HCT116 (cell line): Measurements from ENCODE around the gene DNLZ. TPM values are rescaled to one million over a fixed set of nuclear protein-coding genes. Genes with fewer than 3 reads are reported as not detected.

Experiments used
- ATAC-seq: fragments of 200-7000 bp; cut with Tn5 transposase; 2 replicates; pipeline ENCODE4 v1.9.1; 2020; ENCODE audit warnings: mild to moderate bottlenecking, moderate library complexity
- BruUV-seq: library from RNA; stranded (reverse); fragments of 400-500 nt; replicated peaks from 2 replicates; lab custom pipeline; 2021; lab: Mats Ljungman, UMichigan
- CTCF ChIA-PET: fragments of 300-600 bp; sonication (Branson Sonifier 250); formaldehyde crosslinking; loops from one replicate; lab custom pipeline; 2021; ENCODE audit warnings: antibody characterized with exemption; lab: Charles Lee
- POLR2A ChIA-PET: fragments of 300-600, 350-600 bp; sonication (Branson Sonifier 250); formaldehyde crosslinking; loops from one replicate; lab custom pipeline; 2021; ENCODE audit warnings: antibody characterized with exemption; lab: Charles Lee
- RAD21 ChIA-PET, 2 experiments: fragments of 300-600 bp; sonication (Branson Sonifier 250); formaldehyde crosslinking; loops; one replicate each; lab custom pipeline; 2023; ENCODE audit warnings: low total read pairs in 2 of 2; ENCODE audit not compliant: uncharacterized antibody in 2 of 2, unreplicated experiment in 2 of 2, low non-redundant PET in 1 of 2; lab: Charles Lee
- DNase-seq: peaks from one replicate; pipeline ENCODE4 v3.0.0-alpha.2; 2010; ENCODE audit warnings: low read depth, low spot score
- H2AFZ ChIP-seq: fragments of 200-600 bp; shearing (Covaris generic), sonication (generic); 2 replicates; pipeline ENCODE4 v1.6.1; 2017; ENCODE audit warnings: low read depth, mixed run types, mixed read lengths, antibody characterized with exemption, low read length; ENCODE audit not compliant: poor library complexity, severe bottlenecking
- H3K27ac ChIP-seq: 2 replicates; pipeline ENCODE4 v1.5.1; 2012; ENCODE audit warnings: low read depth, low read length
- H3K27me3 ChIP-seq: fragments of 200-600 bp; sonication (generic); 2 replicates; pipeline ENCODE4 v1.6.1; 2016; ENCODE audit warnings: mixed run types, low read length, mixed read lengths; ENCODE audit not compliant: insufficient read depth
- H3K36me3 ChIP-seq, 2 experiments: fragments of 200-500 bp in 1 of 2; fragments of 200-600 bp in 1 of 2; sonication (Bioruptor generic) in 1 of 2; sonication (generic) in 1 of 2; 2 replicates each; pipeline versions ENCODE4 v1.5.1 to v1.6.1; 2014 to 2016; ENCODE audit warnings: low read length in 2 of 2, inconsistent platforms in 1 of 2, mixed read lengths in 1 of 2, mixed run types in 1 of 2; ENCODE audit not compliant: insufficient read depth in 2 of 2, control insufficient read depth in 1 of 2
- H3K4me1 ChIP-seq, 2 experiments: fragments of 200-600 bp in 1 of 2; sonication (generic) in 1 of 2; 2 replicates each; pipeline versions ENCODE4 v1.5.1 to v1.6.1; 2012 to 2017; ENCODE audit warnings: low read length in 2 of 2, inconsistent platforms in 1 of 2, mild to moderate bottlenecking in 1 of 2, mixed read lengths in 1 of 2, mixed run types in 1 of 2, moderate library complexity in 1 of 2; ENCODE audit not compliant: insufficient read depth in 2 of 2, control insufficient read depth in 1 of 2
- H3K4me2 ChIP-seq: fragments of 200-600 bp; sonication (generic); 2 replicates; pipeline ENCODE4 v1.6.1; 2017; ENCODE audit warnings: mixed run types, low read length, mixed read lengths
- H3K4me3 ChIP-seq, 2 experiments: fragments of 200-600 bp in 1 of 2; sonication (generic) in 1 of 2; replicated peaks in 1 of 2; 2 replicates each; pipeline ENCODE4 v1.5.1; 2011 to 2016; ENCODE audit warnings: low read length in 2 of 2, control low read depth in 1 of 2, low read depth in 1 of 2, mild to moderate bottlenecking in 1 of 2, mixed read lengths in 1 of 2, mixed run types in 1 of 2
- H3K79me2 ChIP-seq: fragments of 200-600 bp; sonication (generic); 2 replicates; pipeline ENCODE4 v1.6.1; 2017; ENCODE audit warnings: mild to moderate bottlenecking, mixed run types, low read length, moderate library complexity, mixed read lengths; ENCODE audit not compliant: insufficient read depth
- H3K9ac ChIP-seq: fragments of 200-600 bp; sonication (generic); 2 replicates; pipeline ENCODE4 v1.6.1; 2016; ENCODE audit warnings: low read length, mixed read lengths
- H3K9me2 ChIP-seq: fragments of 200-600 bp; sonication (generic), shearing (Covaris generic); 2 replicates; pipeline ENCODE4 v1.6.1; 2017; ENCODE audit warnings: mixed run types, mild to moderate bottlenecking, moderate library complexity; ENCODE audit not compliant: insufficient read depth
- H3K9me3 ChIP-seq, 2 experiments: fragments of 200-500 bp in 1 of 2; fragments of 200-600 bp in 1 of 2; sonication (Bioruptor generic) in 1 of 2; sonication (generic) in 1 of 2; 2 replicates each; pipeline ENCODE4 v1.6.1; 2014 to 2017; ENCODE audit warnings: low read length in 2 of 2, mixed read lengths in 2 of 2, inconsistent platforms in 1 of 2, low read depth in 1 of 2, mild to moderate bottlenecking in 1 of 2, mixed run types in 1 of 2, moderate library complexity in 1 of 2; ENCODE audit not compliant: control insufficient read depth in 1 of 2, insufficient read depth in 1 of 2
- H4K20me1 ChIP-seq: fragments of 200-600 bp; sonication (generic), shearing (Covaris generic); 2 replicates; pipeline ENCODE4 v1.6.1; 2017; ENCODE audit warnings: mixed run types, mild to moderate bottlenecking, moderate library complexity; ENCODE audit not compliant: insufficient read depth
- EGR1 ChIP-seq: IDR thresholded peaks from 2 replicates; pipeline ENCODE4 v1.6.1; 2012; ENCODE audit warnings: low read depth
- EZH2 ChIP-seq: fragments of 200-600 bp; sonication (generic); IDR thresholded peaks from 2 replicates; pipeline ENCODE4 v1.6.1; 2017; ENCODE audit warnings: antibody characterized with exemption, mixed run types
- FOSL1 ChIP-seq: IDR thresholded peaks from 2 replicates; pipeline ENCODE4 v1.6.1; 2012; ENCODE audit warnings: low read depth
- JUND ChIP-seq: IDR thresholded peaks from 2 replicates; pipeline ENCODE4 v1.6.1; 2012
- POLR2AphosphoS5 ChIP-seq: IDR thresholded peaks from 2 replicates; pipeline ENCODE4 v1.6.1; 2011; ENCODE audit warnings: mild to moderate bottlenecking, low read depth, low read length, moderate library complexity
- RAD21 ChIP-seq: IDR thresholded peaks from 2 replicates; pipeline ENCODE4 v1.6.1; 2012; ENCODE audit warnings: low read depth, mild to moderate bottlenecking
- intact Hi-C: fragments of 100-400 bp; cut with micrococcal nuclease; formaldehyde crosslinking; loops from 2 replicates; pipeline ENCODE4 v1.10.0; 2022
- total RNA-seq: library from RNA; stranded (reverse); gene quantifications from one replicate; pipeline ENCODE4 v1.2.1, GENCODE V29; 2021; ENCODE audit not compliant: unreplicated experiment
- TF ChIP-seq, protein P1 (sequence below): IDR thresholded peaks from 2 replicates; pipeline ENCODE4 v1.6.1; 2012
- TF ChIP-seq, protein P2 (sequence below): IDR thresholded peaks from 2 replicates; pipeline ENCODE4 v1.6.1; 2012; ENCODE audit warnings: low read depth
- TF ChIP-seq, protein P3 (sequence below), 3 experiments: fragments of 200-600 bp in 1 of 3; sonication (generic) in 1 of 3; IDR thresholded peaks in 2 of 3; conservative IDR thresholded peaks in 1 of 3; 2 replicates each; pipeline ENCODE4 v1.5.1; 2012 to 2017; ENCODE audit warnings: low read depth in 2 of 3, low read length in 2 of 3, antibody characterized with exemption in 1 of 3, borderline replicate concordance in 1 of 3, control low read depth in 1 of 3, mild to moderate bottlenecking in 1 of 3, mixed read lengths in 1 of 3, mixed run types in 1 of 3, moderate library complexity in 1 of 3; ENCODE audit not compliant: insufficient read depth in 1 of 3
- TF ChIP-seq, protein P4 (sequence below): IDR thresholded peaks from 2 replicates; pipeline ENCODE4 v1.6.1; 2011; ENCODE audit warnings: mild to moderate bottlenecking, low read length, moderate library complexity; ENCODE audit not compliant: insufficient replicate concordance; ENCODE audit errors: extremely low read depth

The DNLZ gene
- total RNA-seq, 1 experiment from 2014 or later: 21.9 TPM

DNA sequence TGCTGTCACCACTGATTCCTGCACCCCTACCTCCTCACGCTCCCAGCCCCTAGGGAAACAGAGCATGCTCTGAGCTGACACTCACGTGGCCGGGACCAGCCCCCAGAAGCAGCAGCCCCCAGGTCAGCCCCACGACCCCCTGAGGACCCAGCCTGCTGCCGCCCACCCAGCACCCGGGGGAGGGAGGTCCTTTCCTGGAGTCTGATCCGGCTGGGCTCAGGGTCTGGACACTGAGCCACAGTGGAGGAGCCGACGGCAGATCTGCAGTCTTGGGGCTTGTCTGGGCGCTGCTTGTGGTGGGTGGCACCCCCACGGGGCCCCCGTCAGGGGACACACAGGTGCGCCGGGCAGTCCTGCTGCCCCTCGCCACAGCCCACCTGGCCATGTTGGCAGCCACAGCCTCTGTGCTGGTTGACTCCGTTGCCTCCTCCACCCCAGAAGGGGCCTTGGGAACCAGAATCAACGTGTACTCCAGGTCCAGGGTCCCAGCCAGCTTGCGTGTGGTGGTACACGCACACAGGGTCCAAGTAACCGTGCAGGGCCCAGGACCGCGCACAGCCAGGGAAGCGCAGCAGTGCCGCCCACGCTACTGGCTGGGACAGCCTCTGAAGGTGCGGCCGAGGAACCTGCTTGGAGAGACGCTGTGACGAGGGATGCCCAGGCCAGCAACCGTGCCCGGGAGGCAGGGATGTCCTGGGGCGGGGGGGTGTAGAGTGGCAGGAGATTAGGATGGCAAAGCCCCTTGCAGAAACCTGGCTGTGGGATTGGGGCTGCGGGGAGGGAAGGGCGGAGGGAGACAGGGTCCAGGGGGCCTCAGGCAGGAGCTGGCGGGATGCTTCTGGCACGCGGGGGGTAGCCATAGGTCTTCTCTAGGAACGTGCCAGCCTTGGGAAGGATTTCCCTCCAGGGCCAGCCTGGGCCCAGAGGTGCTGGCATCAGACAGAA lies 3.5 kb downstream of the DNLZ start:
- H2AFZ ChIP-seq: no peak overlapping the region
- no peak for ATAC-seq
- H3K9me2 ChIP-seq: no peaks in the 10 kb centered on the region
- peaks cover 16 to 23% of the 10 kb centered on the region in 2 experiments for H3K4me1 ChIP-seq
- BruUV-seq: no TSS peak
- TF ChIP-seq RAD21: no peak
- TF ChIP-seq POLR2AphosphoS5: peak; percentile 16; the same call in 1 of the 2 replicates
- no peaks in the 10 kb centered on the region; a peak in 1 of 4 replicates for H3K36me3 ChIP-seq
- ChIA-PET RAD21 (no interaction called here), CTCF (no interaction called here), POLR2A (no interaction called here)
- no peaks in the 10 kb centered on the region for H4K20me1 ChIP-seq
- no peak overlapping the region for H3K9ac ChIP-seq
- H3K4me2 ChIP-seq: no peak overlapping the region
- H3K9me3 ChIP-seq: no peaks in the 10 kb centered on the region
- H3K27me3 ChIP-seq: no peaks in the 10 kb centered on the region
- H3K79me2 ChIP-seq: no peaks in the 10 kb centered on the region
- no peak overlapping the region for H3K4me3 ChIP-seq
- H3K27ac ChIP-seq: no peak overlapping the region
- DNase-seq: no peak
- intact Hi-C loops: no loop called here

DNA sequence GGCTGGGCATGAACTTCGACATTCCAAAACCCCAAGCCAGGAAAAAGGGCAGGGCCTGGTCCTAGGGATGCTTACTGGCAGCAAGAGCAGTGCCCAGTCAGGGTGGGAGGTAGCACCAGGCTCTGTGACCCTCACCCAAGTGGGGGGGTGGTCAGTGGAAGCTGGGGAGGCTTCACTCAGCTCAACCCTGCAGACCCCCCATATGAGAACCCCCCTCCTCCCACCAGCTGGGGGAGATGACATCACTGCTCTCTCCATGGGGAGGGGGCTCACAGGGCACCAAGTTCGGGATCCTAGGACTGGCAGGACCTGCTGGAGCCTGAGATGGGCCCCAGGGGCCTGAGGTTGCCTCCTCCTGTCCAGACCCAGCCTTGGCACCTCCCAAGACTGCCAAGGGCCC lies 4.7 kb downstream of the DNLZ start:
- Histone ChIP-seq H3K4me1 (peaks cover 15 to 31% of the 10 kb centered on the region in 2 experiments), H3K9ac (no peak overlapping the region), H4K20me1 (no peaks in the 10 kb centered on the region), H3K27ac (no peak overlapping the region), H3K36me3 (no peaks in the 10 kb centered on the region; a peak in 1 of 4 replicates), H3K27me3 (no peaks in the 10 kb centered on the region), H2AFZ (no peak overlapping the region), H3K9me3 (no peaks in the 10 kb centered on the region), H3K79me2 (no peaks in the 10 kb centered on the region), H3K4me2 (no peak overlapping the region), H3K4me3 (no peak overlapping the region), H3K9me2 (no peaks in the 10 kb centered on the region)
- ChIA-PET POLR2A (no interaction called here), RAD21 (no interaction called here), CTCF (no interaction called here)
- ATAC-seq (no peak), DNase-seq (no peak)
- no TSS peak for BruUV-seq
- intact Hi-C loops: no loop called here
- TF ChIP-seq, protein P1, sequence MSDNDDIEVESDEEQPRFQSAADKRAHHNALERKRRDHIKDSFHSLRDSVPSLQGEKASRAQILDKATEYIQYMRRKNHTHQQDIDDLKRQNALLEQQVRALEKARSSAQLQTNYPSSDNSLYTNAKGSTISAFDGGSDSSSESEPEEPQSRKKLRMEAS: no peak
- TF ChIP-seq, protein P2, sequence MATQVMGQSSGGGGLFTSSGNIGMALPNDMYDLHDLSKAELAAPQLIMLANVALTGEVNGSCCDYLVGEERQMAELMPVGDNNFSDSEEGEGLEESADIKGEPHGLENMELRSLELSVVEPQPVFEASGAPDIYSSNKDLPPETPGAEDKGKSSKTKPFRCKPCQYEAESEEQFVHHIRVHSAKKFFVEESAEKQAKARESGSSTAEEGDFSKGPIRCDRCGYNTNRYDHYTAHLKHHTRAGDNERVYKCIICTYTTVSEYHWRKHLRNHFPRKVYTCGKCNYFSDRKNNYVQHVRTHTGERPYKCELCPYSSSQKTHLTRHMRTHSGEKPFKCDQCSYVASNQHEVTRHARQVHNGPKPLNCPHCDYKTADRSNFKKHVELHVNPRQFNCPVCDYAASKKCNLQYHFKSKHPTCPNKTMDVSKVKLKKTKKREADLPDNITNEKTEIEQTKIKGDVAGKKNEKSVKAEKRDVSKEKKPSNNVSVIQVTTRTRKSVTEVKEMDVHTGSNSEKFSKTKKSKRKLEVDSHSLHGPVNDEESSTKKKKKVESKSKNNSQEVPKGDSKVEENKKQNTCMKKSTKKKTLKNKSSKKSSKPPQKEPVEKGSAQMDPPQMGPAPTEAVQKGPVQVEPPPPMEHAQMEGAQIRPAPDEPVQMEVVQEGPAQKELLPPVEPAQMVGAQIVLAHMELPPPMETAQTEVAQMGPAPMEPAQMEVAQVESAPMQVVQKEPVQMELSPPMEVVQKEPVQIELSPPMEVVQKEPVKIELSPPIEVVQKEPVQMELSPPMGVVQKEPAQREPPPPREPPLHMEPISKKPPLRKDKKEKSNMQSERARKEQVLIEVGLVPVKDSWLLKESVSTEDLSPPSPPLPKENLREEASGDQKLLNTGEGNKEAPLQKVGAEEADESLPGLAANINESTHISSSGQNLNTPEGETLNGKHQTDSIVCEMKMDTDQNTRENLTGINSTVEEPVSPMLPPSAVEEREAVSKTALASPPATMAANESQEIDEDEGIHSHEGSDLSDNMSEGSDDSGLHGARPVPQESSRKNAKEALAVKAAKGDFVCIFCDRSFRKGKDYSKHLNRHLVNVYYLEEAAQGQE: no peak
- TF ChIP-seq RAD21 (no peak), JUND (no peak), FOSL1 (no peak), EZH2 (no peak), EGR1 (no peak)
- TF ChIP-seq, protein P3, sequence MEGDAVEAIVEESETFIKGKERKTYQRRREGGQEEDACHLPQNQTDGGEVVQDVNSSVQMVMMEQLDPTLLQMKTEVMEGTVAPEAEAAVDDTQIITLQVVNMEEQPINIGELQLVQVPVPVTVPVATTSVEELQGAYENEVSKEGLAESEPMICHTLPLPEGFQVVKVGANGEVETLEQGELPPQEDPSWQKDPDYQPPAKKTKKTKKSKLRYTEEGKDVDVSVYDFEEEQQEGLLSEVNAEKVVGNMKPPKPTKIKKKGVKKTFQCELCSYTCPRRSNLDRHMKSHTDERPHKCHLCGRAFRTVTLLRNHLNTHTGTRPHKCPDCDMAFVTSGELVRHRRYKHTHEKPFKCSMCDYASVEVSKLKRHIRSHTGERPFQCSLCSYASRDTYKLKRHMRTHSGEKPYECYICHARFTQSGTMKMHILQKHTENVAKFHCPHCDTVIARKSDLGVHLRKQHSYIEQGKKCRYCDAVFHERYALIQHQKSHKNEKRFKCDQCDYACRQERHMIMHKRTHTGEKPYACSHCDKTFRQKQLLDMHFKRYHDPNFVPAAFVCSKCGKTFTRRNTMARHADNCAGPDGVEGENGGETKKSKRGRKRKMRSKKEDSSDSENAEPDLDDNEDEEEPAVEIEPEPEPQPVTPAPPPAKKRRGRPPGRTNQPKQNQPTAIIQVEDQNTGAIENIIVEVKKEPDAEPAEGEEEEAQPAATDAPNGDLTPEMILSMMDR (IDR thresholded peaks at IDR 0.05 in 2 of 3, conservative IDR thresholded peaks at IDR 0.05 in 1 of 3; ENCODE audit: borderline replicate concordance in 1 of 3, insufficient read depth in 1 of 3, low read depth in 2 of 3, low read length in 2 of 3): no peak
- TF ChIP-seq, protein P4, sequence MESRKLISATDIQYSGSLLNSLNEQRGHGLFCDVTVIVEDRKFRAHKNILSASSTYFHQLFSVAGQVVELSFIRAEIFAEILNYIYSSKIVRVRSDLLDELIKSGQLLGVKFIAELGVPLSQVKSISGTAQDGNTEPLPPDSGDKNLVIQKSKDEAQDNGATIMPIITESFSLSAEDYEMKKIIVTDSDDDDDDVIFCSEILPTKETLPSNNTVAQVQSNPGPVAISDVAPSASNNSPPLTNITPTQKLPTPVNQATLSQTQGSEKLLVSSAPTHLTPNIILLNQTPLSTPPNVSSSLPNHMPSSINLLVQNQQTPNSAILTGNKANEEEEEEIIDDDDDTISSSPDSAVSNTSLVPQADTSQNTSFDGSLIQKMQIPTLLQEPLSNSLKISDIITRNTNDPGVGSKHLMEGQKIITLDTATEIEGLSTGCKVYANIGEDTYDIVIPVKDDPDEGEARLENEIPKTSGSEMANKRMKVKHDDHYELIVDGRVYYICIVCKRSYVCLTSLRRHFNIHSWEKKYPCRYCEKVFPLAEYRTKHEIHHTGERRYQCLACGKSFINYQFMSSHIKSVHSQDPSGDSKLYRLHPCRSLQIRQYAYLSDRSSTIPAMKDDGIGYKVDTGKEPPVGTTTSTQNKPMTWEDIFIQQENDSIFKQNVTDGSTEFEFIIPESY: no peak
